NCI-H187 (cell line): ENCODE results near the gene PACSIN2.
"Not testable (repeated sequence)": the region's sequence is repeated elsewhere in the genome, so short reads cannot be mapped to it uniquely, and the experiment has no call there.

ENCODE experiments used
- DNase-seq, 2 experiments: peaks; one replicate each; lab custom pipeline; 2025; lab: John Stamatoyannopoulos, UW

PACSIN2 gene

DNA sequence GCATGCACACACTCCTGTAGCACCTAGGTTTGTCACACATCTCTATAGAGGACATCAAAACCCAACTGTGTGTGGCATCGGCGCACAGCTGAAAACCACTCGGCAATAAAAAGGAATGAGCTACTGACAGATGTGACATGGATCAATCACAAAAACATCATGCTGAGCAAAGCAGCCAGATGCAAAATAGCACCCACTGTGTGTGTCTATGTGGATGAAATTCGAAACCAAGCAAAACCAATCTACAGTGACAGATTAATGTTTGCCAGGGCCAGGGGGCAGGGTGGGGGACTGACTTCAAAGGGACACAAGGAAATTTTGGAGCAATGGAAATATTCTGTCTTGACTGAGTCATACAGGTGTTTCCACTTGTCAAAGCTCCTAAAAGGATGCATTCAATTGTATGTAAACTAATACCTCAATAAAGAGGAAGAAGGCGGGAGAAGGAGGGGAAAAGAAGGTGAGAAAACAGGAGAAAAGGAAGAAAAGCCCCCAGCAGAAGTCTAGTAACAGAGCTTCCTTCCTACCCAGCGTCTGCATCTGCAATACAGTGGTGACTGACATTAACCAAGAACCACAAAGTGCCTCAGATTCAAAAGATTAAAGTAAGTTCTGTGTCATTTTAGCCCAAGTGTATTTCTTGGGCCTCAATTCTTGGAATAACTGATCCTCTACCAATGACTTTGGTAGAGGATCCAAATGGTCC is 49.8 kb downstream of the PACSIN2 start:
- DNase-seq: no peak

DNA sequence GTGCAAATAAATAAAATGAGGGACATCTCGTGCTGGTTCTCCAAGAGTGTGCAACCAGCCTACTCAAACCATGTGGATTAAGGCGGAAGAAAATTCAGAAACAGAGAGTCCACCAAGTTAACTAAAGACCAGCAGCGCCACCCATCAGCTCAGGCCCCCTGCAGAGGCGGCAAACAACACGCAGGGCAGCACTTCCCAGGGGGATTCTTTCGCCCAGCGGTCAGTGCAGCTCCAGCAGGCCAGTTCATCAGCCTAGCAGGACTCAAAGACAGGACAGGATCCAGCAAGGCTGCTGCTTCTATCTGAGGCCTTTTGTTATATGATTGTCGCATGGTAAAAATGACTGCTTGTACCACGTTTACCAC is 51.7 kb downstream of the PACSIN2 start:
- DNase-seq: no peak

DNA sequence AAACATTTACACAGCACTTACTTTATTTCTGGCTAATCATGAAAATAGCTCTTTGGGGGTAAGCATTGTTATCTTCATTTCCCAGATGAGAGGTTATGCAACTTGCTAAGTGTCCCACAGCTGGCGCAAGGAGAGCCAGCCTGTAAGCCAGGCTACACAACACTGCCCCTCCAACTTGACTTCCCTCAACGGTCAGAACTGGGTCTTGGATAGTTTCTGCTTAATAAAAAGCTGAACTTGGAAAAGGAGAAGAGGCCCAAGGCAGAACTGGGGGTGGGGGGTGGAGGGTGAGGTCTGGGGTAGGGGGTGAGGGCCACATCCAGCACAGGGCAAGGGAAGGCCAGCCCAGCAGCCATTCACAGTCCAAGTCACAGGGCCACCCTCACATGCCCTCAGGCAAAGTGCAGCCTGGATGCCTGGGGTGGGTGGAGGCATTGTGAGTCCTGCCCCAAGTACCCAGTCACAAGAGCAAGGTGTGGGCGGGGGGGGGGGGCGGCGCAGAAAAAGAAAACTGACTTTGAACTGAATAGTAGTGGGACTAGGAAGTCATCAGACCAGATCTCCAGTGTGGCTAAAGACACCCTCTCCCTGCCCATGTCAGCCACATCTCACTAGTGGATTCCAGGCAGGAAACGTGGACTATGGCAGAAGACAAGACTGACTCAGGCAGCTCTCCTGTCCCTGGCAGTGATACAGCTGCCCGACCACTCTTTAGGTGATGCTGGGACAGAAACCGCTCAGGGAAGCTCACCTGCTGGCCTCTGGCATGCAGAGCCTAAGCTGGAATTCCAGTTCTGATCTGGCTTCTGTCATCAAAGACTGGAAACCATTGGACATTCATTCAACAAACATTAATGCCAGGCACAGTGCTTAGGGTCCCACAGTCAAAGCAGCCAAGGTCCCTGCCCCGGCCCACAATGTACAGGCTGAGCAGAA is 52.4 kb downstream of the PACSIN2 start:
- DNase-seq: no peak

DNA sequence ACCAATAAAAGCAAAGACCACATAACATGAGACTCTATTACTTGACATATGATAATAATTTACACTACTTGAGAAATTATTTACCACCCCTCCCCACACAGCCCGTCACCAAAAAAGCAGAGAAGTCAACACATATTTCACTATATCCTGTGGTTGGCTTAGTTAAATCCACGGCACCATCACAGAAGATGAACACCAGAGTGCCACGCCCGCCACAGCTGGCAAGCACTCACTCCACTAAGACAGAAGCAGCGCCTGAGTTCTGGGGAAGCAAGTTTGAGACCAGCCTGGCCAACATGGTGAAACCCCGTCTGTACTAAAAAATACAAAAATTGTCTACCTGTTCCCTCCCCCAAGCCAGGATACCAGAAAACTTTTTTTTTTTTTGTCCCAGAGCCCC is 53.1 kb downstream of the PACSIN2 start:
- DNase-seq: no peak

DNA sequence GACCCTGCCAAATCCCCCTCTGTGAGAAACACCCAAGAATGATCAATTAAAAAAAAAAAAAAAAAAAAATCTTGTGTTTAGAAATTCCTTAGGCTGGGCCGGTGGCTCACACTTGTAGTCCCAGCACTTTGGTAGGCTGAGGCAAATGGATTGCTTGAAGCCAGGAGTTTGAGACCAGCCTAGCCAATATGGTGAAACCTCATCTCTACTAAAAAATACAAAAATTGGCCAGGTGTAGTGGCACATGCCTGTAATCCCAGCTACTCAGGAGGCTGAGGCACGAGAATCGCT is 53.6 kb downstream of the PACSIN2 start:
- DNase-seq: not testable (repeated sequence)

DNA sequence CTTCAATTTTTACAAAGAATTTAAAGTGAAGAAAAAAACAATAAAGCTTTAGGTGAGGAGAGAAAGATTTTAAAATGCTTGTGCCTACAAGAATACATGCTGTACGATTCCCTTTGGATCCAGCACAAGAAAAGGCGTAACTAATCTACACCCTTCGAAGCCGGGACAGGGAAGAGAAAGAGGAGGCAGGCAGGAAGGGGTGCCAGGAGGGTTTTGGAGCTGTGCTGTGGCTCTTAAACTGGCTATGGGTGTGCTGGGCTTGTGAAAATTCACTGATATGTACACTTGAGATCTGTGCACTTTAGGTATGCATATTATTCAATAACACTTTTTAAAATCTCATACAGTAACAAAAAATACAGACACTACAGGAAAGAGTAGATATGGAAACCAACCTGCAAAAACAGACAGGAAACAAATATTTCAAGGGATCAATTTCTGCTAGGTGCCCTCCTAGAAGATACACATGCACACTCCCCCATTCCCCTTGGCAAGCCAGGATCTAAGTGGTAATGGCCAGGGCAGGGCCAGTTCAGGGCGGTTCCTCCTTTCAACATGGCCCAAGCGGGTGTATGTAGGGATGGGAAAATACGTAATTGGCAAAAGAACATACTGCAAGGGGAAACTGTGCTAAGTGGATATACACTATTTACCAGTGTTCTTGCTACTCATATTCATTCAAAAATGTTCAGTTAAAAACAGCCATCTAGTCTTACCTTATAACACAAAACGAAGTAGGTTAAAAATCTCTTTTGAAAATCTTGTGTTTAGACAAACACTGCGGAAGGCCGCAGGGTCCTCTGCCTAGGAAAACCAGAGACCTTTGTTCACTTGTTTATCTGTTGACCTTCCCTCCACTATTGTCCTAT is 54.2 kb downstream of the PACSIN2 start:
- no peak for DNase-seq

DNA sequence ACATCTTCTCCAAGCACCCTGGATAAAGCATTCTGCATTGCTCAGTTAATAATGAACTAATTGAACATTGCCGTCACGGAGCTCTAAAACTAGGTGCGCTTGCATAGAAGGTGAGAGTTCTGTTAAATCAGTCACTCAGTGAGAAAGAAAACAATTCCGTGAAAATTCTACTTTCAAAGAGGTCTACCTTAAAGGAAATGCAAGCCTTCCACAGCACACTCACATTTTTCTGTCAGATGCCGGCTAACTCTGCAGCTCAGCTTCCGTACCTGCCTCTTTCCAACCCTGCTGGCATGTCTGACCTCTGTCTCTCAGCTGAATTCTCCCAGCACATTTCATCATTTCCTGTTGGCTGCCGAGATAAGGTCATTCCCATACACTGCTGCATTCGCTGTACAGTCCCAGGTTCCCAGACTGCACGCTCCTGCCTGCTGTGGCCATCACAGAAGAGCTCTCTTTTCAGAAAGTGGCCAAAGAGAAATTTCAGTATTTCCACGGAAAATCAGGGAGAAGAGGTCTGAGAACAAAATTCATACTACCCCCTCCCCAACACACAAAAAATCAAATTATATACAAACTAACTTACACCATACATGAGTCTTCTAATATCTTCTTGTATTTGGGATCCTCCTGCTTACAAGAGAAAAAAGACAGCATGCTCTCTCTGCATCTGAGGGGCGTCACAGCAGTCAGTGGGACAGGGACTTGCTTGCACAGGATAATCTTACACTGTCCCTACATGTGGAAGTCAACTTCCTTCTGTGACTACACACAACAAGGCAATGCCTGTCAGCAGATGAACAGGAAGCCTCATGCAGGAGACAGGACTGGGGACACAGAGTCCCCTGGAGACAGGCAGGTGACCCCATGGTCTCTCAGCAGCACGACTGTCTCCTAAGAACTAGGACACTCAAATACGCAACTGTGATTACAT is 55.1 kb downstream of the PACSIN2 start:
- no peak for DNase-seq

DNA sequence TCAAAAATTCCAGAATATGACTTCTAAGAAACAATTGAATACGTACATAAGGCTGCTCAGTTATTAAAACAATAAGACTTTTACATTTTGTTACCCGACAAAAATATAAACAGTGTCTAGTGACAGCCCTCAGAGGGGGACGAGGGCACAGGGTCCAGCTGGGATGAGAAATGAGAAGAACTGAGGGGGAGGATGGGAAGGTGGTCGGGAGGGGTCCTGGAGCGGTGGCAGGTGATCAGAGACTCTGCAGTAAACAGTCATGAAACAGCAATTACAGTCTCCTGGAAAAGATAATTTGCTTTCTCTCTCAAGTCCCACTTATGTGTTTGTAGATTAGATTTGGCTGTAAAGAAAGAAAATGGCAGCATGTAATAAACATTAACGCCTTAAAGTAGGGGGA is 56.0 kb downstream of the PACSIN2 start:
- DNase-seq: no peak

DNA sequence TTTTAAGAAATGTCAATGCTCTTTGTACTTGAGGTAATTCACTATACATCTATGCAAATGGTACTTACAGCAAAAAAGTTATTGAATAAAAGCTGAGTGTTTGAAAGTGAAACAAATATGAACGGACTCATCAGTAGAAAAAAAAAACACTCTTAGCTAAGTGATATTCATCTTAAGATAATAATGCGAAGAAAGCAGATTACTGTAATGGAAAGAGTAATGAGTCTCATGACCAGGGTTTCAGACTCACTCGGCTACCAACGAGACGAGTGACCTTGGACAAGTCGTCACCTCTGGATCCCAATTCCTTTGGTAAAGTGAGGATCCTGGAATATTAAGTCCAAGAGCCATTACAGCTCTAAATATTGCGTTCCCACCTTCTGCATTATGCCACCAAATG is 57.0 kb downstream of the PACSIN2 start:
- no peak for DNase-seq

DNA sequence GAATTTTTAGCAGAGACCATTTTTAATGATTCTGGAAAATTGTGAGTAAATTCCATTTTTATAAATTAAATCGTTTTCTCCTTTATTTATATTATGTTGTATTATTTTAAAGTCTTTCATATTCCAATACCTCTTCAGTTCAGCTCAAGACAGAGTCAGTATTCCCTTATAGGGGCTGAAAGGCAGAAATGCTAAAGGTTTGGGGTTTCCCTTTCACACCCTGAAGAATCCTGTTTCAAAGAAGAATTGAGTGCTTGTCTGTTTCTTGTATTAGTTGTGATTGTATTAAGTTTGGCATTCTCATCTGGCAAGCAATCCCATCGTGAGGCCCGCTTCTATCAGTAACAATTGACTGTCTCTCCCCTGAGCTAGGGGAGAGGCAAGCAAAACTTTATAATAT is 57.4 kb downstream of the PACSIN2 start:
- DNase-seq: no peak

DNA sequence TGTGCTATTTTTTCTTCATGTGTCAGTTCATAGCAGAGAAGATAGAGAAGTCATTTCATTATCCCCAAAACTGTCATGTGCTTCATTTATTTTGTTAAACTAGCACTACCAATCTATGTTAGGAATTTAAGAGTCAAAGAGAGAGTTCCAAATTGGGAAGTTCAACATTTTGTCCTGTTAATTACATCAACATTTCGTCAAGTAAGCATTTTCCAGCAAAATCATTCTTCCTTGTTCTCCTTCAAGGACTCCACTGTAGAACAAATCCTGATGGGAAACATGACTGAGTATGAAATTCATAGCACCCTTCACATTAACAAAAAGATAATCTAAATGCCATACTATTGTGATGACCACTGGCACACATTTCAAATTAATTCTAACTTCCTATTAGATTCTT is 59.1 kb downstream of the PACSIN2 start:
- no peak for DNase-seq

DNA sequence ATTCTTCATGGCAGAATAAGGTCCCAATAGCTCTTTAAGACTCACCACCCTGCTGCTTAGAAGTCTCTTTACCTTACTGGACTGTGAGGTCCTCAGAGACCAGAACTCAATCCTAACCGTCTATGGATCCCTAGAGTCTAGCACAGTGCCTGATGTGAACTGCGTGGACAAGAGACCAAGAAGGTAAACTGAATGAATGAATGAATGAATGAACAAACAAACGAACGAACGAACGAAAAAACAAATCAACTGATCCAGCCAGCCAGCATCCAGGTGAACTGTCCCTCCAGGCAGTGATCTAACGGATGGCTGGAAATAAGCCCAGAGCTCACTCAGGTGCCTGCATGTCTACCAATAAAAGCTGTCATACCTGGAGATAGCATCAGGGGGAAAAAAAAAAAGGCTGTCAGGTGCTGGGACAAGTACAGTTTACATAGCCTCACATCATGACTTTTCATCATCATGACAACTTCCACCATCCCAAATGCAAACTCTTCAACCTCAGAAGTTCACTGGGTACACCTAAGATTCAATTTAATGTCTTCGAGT is 59.8 kb downstream of the PACSIN2 start:
- no peak for DNase-seq

DNA sequence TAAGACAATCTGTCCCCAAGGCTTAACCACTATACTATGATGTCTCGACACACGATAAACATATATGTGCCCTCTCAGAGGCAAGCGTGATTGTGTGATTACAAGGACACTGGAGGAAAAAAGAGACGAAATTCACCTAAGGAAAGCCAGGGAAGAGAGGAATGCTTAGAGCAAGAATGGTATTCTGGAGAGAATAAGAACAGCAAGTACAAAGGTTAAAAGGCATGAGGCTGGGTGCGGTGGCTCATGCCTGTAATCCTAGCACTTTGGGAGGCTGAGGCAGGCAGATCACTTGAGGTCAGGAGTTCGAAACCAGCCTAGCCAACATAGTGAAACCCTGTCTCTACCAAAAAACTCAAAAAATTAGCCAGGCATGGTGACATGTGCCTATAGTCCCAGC is 61.2 kb downstream of the PACSIN2 start:
- DNase-seq: not testable (repeated sequence)

DNA sequence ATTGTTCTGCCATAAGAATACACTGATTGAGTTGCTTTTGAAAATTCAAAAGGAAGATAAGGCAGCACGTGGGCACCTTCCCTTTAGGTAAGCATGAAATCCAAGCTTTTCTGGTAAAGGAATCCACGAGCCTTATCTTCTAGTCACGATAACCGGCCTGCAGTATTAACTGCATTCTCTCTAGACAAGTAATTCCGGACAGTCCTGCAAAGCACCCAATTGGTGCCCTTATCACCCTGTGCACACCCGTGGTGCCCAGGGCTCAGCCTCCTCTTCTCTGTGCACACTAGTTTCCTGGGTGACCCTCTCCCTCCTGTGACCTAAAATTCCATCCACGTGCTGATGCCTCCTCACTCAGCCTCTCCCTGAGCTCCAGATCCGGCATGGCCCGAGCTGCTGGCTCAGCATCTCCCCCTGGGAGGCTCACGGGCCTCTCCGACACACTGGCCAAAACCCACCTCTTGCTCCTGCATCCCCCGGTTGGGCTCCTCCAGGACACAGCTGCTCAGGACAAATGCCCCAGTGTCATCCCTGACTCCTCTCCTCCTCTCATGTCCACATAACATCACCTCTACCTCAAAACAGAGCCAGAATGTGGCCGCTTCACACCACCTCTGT is 63.7 kb downstream of the PACSIN2 start:
- DNase-seq: no peak

DNA sequence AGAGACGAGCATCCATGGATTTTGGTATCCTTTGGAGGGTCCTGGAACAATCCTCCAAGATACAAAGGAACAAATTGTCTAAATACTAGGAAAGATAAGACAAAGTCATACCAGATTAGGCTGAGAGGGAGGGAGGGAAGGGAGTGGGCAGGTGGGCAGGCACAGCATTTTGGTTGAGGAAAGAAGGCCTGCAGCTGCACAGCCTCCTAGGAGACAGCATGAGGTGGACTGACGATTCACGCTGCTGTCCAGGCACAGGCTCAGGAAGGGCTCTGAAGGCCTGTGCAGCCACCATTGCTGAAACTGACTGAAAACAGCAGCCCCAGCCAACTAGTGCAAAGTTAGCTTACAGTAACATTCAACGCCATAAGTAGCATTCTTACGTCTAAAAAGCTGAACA is 64.7 kb downstream of the PACSIN2 start:
- no peak for DNase-seq

DNA sequence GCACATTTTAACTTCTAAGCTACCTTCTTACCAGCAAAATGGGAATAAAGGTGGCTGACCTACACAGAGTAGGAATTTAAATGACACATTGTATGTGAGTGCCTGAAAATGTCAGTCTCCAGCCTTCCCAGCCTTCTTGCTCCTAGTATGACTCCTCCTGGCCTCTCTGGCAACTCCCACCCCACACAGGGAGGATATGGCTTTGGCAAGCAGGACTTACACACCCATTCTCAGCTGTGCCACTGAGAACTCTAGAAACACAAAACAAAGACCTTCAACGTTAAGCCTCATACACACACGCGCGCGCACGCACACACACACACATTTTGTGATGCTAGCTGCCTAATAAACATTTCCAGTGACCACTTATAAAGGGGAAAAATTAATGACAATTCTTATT is 65.8 kb downstream of the PACSIN2 start:
- no peak for DNase-seq

DNA sequence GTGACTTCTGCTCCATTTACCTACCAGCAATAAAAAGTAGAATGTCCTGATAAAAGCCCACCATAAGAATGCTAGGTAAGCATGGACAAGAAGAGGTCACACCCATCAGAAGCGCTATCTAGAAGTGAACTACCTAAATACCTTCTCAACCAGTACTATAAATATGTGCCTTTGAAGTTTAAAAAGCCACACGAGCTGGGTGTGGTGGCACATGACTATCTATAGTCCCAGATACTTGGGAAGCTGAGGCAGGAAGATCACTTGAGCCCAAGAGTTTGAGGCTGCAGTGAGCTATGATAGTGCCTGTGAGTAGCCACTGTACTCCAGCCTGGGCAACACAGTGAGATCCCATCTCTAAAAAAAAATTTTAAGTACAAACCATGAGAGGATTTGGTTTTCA is 66.7 kb downstream of the PACSIN2 start:
- no peak for DNase-seq

DNA sequence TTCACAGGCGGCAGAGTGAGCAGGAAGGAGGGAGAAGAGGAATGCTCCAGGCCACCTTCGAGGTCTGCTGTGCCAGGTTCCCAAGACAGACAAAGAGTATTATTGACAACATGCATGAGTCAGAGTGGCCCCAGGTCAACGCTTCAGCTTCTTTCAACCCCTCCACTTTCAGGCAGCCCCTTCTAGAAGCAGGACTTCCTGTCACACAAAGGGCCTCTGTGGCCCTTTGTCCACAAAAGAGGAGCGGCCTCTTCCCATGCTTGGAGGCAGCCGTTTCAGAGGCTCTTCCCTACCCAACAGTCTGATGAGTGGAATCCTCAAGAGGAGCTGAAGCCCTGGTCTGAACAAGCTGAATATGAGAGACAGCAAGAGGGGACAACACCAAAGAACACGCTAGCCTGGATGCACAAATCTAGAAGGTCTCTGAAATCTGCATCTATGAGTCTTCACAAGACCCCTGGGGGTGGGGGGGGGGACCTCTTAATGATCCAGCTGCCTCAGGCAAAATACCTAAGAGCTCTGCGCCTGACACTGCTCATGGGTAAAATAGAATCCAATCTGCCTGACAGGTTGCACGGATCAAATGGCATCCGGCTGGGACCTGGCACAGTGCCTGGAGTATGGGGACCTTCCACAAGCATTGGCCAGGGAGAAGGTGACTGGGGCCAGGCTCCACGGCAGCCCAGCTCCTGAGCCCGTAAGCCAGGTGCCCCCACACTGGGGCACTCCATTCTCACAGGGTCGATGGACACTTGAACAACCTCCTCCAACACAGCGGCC is 67.5 kb downstream of the PACSIN2 start:
- DNase-seq: no peak

DNA sequence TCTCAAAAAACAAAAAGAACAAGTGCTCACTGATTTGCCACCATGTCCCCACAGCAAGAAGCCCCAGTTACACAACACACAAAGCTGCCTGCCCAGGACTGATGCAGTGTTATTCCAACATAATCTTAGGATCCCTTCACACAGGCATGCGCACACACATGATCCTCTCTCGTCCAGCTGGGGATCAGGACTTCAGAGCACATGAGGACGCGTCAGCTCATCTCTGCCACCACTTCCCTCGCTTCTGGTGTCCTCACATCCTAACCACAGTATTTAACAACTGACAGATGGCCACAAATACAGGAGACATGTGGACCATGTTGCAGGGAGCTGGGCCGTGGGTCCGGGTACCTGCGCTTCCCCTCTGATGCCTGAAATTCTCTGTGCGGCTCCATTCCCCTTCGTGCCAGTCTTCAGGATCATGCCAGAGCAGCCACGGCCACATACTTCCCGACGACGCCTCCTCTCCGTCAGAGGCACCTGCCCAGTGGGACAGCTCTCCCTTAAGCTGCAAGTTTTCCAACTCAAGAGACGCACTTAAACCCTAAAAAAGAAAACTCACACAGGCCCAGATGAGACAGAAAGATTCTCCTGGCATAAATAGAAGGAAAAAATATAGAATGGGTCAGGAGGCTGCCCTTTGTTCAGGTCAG is 68.3 kb downstream of the PACSIN2 start:
- no peak for DNase-seq

DNA sequence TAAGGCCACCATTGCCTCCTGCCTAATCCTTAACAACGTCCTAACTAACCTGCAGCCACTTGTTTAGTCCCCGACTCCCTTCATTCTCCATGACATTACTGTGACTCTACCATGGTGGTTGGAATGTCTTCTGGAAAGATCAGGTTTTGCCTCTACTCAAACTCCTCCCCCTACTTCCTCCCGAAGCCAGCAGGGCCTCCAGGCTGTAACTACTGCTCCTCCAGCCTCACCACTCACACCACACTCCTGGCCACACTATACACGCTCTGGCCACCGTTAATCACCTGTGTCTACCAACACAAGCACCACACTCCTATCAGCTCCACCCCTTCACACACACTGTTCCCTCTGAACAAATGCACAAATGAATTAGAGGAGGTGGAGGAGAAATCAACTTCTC is 69.2 kb downstream of the PACSIN2 start:
- no peak for DNase-seq
